Fibroblast of skin of left biceps (primary cell): ENCODE data around the gene HTR4.
"Not testable (repeated sequence)": the region's sequence is repeated elsewhere in the genome, so short reads cannot be mapped to it uniquely, and the experiment has no call there.

Experiments used
- DNase-seq, 2 experiments: peaks; one replicate each; pipeline ENCODE4 v3.0.0-alpha.2; 2013; ENCODE audit warnings: low read depth in 2 of 2

The HTR4 gene

GRCh38 chr5:148653836-148654781, at the start of gene HTR4:
Gene HTR4, minus strand, starts transcription at chr5:148654527. Its CDS starts 17,513 bp downstream, at chr5:148637014.
- DNase-seq = no peak

GRCh38 chr5:148702019-148702596, 47.8 kb upstream of the HTR4 start:
- no peak for DNase-seq

GRCh38 chr5:148699028-148699427, 44.7 kb upstream of the HTR4 start:
- no peak for DNase-seq

GRCh38 chr5:148697809-148698196, 43.5 kb upstream of the HTR4 start:
- no peak for DNase-seq

DNA sequence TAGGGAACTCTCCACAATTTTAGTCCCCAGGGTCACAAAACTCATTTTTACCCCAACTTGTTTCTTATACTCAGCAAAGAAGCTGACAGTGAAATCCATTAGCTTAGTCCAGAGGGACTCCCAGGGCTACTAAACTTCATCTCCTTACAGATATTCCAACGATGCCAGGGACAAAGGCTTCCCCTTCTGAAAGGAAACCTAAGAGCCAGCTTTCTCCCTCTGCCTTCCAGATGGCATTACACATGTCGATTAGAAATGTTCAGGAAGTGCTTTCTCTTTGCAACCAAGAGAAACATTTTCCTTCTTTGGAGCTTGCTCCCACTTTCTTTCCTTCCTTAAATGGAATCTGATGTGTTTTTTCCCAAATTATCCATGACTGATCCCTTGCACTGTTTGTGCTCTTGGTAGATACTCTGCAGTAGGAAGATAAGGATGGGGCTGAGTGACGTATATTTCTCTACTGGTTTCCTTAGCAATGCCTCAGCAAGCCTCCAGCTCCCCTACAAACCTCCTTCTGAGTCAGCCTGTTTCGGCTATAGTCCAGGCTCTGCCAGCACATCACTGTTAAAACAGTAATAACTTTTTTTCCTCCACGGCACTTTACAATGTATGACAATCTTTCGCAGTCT, 43.0 kb upstream of the HTR4 start:
- DNase-seq = no peak

- DNase-seq = no peak
These were observed 42.1 kb upstream of the HTR4 start for GRCh38 chr5:148696187-148697036.

DNA sequence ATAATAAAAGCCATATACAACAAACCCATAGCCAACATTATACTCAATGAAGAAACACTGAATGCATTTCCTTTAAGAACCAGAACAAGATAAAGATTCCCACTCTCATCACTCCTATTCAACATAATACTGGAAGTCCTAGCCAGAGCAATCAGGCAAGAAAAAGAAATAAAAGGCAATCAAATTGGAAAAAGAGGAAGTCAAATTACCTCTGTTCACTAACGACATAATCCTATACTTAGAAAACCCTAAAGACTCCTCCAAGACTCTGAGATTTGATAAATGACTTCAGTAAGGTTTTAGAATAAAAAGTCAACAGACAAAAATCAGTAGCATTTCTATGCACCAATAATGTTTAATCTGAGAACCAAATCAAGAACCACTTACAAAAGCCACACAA, 36.6 kb upstream of the HTR4 start:
- no peak for DNase-seq

DNA sequence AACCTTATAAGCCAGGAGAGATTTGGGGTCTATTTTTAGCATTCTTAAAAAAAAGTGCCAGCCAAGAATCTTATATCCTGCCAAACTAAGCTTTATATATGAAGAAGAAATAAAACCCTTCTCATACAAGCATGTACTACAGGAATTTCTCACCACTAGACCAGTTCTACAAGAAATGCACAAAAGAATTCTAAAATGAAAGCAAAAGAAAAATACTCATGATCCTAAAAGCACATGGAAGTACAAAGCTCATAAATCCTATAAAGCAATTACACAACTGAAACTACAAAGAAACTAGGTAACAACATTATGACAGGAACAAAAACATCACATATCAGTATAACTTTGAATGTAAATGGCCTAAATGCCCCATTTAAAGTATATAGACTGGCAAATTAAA, 34.5 kb upstream of the HTR4 start:
- no peak for DNase-seq

DNA sequence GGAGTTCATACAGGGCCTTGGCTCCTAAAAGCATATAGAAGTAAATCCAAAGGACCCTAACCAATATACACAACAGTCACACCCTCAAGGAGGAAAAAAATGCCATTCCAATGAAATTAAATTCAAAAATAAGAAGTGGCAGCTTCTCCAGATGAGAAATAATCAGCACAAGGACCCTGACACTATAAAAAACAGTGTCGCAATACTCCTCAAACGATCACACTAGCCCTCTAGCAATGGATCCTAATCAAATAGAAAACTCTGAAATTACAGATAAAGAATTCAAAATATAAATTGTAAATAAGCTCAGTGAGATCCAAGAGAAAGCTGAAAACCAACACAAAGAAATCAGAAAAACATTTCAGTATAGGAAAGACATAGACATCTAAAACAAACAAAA, 33.5 kb upstream of the HTR4 start:
- DNase-seq = no peak

DNA sequence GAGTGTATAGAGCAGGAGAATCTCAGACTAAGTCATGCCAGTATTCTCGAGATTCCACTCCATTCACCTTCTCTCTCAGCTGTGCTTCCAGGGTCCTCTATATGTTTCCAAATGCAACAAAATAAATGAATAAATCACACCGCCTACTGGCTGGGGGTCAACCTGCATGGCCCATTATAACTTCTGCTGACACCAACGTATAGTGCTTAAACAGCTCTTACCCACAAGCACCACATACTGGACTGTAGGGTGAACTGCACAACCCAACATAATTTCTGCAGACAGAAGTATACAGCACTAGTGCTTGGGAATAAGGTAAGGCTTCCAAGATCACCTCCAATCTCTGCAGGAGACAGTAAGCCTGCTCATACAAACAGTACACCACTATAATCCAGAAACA, 33.1 kb upstream of the HTR4 start:
- no peak for DNase-seq

DNA sequence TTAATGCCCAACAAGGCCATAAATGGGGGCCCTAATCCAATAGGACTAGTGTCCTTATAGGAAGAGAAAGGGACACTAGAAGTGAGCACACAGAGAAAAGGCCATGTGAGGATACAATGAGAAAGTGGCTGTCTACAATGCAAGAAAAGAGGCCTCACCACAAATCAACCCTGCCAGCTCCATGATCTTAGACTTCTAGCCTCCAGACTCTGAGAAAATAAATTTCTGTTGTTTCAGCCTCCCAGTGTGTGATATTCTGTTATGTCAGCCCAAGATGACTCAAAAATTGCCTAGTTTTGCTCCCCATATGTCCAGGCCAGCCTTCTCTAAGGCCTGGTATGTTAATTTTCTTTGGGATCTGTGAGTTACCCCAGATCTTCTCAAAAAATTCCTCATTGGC, 32.3 kb upstream of the HTR4 start:
- no peak for DNase-seq

DNA sequence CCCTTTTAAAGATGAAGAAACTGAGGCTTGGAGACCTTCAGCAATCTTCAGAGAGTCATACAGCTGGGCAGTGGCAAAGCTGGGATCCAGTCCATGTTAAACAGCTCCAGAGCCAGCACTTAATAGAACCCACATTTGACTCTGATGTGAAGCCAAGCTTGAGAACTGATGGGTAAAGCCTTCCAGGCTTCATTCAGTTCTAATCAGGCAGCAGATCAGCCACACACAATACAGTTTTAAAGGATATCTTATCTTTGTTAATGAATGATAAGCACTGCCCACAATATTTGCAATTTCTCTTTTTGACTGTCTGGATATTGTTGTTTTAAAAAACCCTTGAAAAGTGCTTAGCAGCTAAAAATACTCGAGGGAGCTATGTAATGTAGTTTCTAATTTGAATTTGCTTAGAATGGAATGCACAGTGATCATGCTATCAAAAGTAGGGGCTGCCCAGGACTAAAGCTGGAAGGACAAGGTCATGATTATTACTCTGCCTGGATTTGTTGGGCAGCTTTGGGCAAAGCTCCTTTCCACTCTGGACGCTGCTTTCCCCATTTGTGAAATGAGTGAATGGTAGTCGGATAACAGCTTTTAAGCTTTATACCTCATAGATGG, 31.3 kb upstream of the HTR4 start:
- no peak for DNase-seq

DNA sequence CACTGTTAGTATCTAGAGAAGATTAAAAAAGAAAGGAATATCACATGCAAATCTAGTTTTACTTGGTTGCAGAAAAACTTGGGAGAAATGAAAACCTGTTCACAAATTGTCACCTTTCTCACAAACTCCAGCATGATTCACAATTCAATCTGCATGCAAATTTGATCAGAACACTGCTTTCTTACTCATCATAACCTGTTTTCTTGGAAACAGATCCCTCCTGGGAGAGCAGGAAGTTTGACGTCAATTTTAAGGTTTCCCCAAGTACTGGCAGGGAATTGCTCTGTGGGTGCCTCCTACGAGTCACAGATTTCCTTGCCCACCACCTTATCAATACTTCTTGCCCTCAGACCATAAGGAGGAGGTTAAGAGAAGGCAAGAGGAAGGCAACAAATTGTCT, 30.2 kb upstream of the HTR4 start:
- no peak for DNase-seq

DNA sequence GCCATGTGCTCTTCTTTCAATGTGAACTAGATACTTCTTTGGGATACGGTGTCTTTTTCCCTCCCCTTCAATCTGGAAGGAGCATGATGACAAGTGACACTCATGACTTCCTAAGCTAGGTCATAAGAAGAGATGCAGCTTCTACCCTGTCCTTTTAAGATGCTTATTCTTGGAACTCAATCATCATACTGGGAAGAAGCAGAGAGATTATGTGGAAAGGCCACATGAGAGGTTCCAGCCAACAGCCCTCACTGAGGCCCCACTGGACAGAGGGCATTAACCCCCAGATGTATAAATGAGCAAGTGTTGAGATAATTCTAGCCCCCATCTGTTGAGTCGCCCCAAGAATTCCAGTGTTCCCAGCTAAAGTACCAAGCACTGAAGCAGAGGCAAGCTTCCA, 29.3 kb upstream of the HTR4 start:
- no peak for DNase-seq

DNA sequence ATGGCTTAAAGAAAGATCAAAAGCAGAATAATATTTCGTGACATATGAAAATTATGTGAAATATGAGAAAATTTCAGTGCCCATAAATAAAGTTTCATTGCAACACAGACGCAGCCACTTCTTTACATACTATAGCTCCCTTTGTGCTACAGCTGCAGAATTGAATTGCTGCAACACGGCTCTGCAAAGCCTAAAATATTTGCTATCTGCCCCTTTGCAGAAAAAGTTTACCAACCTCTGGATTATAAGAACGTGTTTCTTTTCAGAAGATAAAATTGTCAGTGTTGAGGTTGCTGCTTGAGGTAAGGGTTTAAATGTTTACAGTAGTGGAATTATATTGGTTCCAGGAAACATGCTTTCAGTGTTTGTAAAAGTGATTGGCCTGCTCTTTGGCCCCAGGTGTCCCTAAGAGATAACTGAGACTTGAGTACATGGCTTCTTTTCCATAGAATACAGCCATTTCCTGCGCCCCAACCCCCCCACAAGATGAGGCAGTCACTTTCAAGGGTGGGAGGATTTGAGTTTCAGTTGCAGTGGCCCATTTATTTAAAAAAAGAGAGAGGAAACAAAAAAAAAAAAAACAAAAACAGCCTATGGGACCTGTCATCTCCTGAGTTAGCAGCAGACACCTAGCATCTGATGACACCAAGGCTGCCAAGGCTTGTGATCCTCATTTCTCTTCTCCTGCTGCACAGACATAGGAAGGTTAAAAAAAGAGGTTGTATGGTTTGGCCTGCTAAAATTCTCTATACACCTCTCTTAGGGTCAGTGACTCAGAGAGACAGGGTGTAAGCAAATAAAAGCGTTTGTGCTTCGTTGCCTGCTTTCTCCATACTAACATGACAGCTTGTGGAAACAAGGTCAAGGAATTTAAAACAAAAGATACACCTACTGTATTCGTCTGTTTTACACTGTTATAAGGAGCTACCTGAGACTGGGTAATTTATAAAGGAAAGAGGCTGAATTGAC, 28.0 kb upstream of the HTR4 start:
- no peak for DNase-seq

DNA sequence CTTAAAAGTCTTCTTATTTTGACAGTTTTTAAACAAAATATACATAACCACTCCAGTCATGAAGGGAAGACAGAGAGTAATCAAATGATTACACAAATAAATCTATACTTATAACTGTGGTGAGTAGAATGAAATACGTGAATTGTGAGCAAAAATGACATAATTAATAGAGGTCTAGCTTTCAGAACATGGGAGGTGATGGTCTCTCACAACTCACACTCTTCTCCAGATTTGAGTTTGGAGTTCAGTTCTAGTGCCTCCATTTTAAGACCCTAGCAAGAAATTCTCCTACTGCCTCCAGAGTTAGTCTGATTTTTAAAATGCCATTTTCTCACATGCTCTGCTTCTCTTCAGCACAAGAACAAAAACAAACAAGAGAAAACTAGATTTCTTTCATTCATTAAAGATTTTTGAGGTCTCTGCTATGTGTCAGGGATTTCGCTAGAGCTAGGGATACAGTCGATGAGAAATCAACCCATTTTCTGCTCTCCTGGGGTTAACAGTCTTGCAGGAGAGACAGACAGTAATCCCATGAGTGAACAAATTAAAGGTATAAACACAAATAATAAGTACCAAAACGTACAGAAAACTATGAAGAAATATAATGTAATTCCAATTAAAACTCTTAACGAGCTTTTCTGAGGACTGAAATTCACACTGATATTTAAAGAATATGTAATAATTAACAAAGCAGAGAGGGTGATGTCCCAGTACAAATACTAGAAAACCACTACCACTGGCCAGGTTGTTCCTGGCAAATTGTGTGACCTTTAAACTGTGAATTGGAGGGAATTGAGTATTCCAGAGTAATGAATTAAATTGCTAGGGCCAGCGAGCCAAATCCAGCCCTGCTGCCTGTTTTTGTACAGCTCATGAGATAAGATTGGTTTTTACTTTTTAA, 27.1 kb upstream of the HTR4 start:
- no peak for DNase-seq

- not testable (repeated sequence) for DNase-seq
These were observed 19.4 kb upstream of the HTR4 start for GRCh38 chr5:148673704-148674103.

GRCh38 chr5:148666353-148666752, 12.0 kb upstream of the HTR4 start:
- DNase-seq = no peak

DNA sequence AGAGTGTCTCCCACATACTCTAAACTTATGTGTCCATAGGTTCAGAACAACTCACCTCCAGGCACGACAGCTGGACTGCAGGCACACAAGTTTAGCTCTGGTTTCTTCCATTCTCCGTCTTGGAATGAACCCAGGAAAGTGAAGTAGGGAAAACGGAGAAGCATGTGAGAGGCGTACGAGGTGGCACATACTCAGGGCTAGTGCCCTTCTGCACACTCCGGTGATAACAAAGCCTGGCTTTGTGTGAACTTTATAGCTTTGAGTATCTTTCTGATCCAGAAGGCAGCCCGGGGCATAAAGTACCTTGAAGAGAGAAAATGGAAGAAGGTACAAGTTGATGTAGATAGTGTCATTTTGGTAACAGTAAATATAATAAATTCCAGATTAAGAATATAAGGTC, 11.1 kb upstream of the HTR4 start:
- no peak for DNase-seq
